GM19099 (cell line): ENCODE data around the gene CEP57L1.

Experiments used
- POLR2A ChIP-seq: IDR thresholded peaks from 3 replicates; pipeline ENCODE4 v1.6.1; 2011; ENCODE audit warnings: low read depth; ENCODE audit not compliant: insufficient read length; ENCODE audit errors: extremely low read depth

CEP57L1 gene

GRCh38 chr6:109184638-109185037 is 89.3 kb downstream of the CEP57L1 start:
- TF ChIP-seq POLR2A: no peak

- TF ChIP-seq POLR2A: no peak
Measured at GRCh38 chr6:109186012-109186411, 90.7 kb downstream of the CEP57L1 start.

- no peak for TF ChIP-seq POLR2A
Measured at GRCh38 chr6:109187399-109188114, 92.2 kb downstream of the CEP57L1 start.

- TF ChIP-seq POLR2A: no peak
Measured at GRCh38 chr6:109188115-109188411, 92.8 kb downstream of the CEP57L1 start.

DNA sequence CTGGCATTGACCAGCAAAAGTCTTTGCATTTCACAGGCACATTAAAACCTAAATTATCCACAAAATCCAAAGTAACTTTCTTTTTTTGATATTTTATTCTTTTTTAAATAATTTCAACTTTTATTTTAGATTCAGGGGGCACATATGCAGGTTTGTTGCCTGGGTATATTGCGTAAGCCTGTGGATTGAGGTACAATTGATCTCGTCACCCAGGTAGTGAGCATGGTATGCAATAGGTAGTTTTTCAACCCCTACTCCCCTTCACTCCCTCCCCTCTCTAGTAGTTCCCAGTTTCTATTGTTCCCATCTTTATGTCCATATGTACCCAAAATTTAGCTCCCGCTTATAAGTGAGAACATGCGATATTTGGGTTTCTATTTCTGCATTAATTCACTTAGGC is 97.6 kb downstream of the CEP57L1 start:
- TF ChIP-seq POLR2A: no peak

- no peak for TF ChIP-seq POLR2A
Measured at GRCh38 chr6:109194880-109195279, 99.6 kb downstream of the CEP57L1 start.

DNA sequence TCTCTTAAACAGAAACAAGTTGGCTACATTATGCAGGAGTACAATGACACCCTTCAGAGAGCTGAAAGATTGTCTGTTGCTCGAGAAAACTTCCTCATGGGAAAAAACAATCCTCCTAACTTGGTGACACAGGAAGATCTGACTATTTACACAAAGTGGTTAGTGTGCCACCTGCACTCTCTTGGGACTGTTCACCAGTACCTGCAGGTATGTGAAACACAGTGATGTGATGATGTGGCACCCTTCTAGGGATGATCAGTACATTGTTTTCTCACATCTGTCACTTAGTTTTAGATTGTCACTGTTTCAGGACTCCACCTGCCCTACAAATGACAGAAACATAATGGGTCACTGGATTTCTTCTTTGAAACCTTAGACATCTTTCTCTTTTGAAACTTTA is 101.8 kb downstream of the CEP57L1 start:
- no peak for TF ChIP-seq POLR2A

DNA sequence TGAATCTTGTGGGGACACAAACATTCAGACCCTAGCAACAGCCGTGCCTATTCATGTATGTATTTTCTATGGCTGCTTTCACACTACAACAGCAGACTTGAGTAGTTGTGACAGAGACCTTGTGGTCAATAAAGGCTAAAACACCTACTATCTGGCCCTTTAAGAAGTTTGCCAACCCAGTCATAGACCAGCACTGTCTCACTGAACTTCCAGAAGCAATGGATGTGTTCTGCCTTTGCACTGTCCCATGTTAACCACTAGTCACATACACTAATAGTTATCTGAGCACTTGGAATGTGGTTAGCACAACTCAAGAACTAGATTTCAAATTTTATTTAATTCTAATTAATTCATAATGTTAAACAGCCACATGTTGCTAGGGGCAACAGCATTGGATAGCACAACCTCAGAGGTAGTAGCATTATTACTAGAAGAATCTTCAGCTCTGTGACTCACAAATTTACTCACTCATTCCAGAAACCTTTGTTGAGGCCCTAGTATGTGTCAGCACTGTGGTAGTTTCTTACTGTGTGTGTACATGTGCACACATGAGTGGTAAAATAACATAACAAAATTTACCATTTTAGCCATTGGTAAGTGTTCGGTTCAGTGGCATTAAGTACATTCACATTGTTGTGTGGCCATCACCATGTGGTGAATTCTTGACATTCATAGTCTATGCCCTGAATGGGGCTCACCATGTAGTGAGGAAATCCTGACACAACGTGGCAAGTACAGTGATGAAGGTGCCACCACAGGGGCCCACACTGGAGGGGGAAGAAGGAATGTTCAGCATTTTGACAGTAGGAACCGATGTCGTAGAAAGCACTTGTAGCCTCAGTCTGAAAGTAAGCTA is 107.3 kb downstream of the CEP57L1 start:
- no peak for TF ChIP-seq POLR2A

DNA sequence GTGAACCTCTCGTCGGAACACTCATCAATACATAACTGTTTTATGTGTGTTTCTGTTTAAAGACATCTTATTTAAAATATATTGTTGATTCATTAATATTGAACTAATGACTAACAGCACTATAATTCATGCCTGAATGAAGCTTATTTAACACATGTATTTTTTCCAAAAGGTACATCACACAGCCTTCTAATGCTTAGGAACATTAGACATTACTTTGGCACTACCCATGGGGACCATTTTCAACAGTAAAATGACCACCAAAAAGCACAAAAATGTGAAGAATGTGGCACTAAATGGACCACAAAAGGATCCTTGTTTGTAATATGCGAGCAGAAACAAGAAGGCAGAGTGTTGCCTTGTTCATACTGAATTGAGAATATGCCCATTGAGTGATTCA is 109.2 kb downstream of the CEP57L1 start:
- TF ChIP-seq POLR2A: no peak

DNA sequence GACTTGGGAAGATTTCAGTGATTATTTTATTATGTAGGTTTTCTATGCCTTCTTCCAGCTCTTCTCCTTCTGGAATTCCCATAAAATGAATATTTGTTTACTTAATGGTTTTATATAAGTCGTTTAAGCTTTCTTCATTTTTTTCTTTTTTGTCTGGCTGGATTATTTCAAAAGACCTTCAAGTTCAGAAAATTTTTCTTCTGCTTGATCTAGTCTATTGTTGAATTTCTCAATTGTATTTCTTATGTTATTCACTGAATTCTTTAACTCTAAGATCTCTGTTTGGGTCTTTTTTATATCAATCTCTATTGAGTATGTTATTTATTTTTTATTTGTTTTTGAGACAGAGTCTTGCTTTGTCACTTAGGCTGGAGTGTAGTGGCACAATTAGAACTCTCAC is 117.4 kb downstream of the CEP57L1 start:
- TF ChIP-seq POLR2A: no peak
